ENCODE measurements around the gene PSIP1. TPM values are rescaled to one million over a fixed set of nuclear protein-coding genes. Genes with fewer than 3 reads are reported as not detected.
"Not testable (repeated sequence)": the region's sequence is repeated elsewhere in the genome, so short reads cannot be mapped to it uniquely, and the experiment has no call there.

The PSIP1 gene
- total RNA-seq, result 183 TPM

GRCh38 chr9:15510789-15511575 is at the start of gene PSIP1:
Gene PSIP1 (minus strand): TSS chr9:15510970. CDS start chr9:15510188, 782 bp downstream.
- no peak for FAIRE-seq
- DNase-seq (ENCODE audit: low spot score in 2 of 2), result peak; percentile 62 to 72

GRCh38 chr9:15553528-15553898 is 42.7 kb upstream of the PSIP1 start:
- FAIRE-seq (no peak), DNase-seq (ENCODE audit: low spot score in 2 of 2) (no peak)

- FAIRE-seq, result no peak
- peak; percentile 90 to 96 for DNase-seq (ENCODE audit: low spot score in 2 of 2)
Observed at GRCh38 chr9:15552636-15553527, 42.1 kb upstream of the PSIP1 start, which contains the start of gene CCDC171. Gene CCDC171 (plus strand): TSS chr9:15553043. CDS start chr9:15564089, 11,046 bp downstream.

DNA sequence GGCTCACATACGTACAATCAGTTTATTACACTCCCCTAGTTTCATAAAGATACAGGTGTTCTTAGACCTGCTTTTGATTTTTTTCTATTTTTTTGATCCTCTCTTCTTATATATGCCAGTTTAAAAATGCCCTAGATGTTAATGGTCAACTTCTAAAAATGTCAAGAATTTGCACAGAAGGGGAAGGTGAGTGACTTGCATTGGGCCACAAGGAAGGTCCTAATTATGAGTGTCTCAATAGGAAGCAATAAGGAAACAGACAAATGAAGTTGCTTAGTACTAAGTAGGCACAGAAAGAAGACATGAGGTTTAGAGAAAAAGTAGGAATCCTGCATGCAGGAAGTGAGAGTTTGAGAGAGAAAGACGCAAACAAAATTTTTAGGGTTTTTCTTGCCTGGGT is 38.8 kb upstream of the PSIP1 start:
- no peak for FAIRE-seq
- no peak for DNase-seq (ENCODE audit: low spot score in 2 of 2)

DNA sequence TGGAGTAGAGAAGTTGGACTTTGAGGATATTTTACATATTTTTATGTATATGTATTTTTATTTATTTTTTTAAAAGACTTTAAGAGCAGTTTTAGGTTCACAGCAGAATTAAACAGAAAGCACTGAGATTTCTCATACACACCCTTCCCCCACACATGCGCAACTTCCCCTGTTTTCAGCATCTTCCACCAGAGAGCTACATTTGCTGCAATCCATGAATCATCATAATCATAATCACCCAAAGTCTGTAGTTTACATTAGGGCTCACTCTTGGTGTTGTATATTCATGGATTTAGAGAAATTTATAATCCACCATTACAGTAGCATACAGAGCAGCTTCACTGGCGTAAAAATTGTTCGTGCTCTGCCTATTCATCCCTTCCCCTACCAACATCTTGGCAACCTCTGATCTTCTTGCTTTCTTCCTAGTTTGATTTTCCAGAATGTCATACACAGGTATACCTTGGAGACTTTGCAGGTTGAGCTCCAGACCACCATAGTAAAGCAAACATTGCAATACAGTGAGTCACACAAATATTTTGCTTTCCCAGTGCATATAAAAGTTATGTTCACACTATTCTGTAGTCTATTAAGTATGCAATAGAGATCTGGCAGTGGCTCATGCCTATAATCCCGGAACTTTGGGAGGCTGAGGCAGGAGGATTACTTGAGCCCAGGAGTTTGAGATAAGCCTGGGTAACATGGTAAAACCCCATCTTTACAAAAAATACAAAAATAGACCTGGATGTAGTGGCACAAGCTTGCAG is 32.5 kb upstream of the PSIP1 start:
- DNase-seq (ENCODE audit: low spot score in 2 of 2) (no peak), FAIRE-seq (no peak)

DNA sequence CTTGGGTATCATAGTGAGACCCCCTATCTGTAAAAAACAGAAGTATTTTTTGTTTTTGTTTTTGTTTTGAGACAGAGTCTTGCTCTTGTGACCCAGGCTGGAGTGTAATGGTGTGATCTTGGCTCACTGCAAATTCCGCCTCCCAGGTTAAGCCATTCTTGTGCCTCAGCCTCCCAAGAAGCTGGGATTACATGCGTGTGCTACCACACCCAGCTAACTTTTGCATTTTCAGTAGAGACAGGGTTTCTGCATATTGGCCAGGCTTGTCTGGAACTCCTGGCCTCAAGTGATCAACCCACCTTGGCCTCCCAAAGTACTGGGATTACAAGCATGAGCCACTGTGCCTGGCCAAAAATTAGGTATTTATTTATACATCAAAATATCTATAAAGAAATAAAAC is 31.9 kb upstream of the PSIP1 start:
- no peak for FAIRE-seq
- DNase-seq (ENCODE audit: low spot score in 2 of 2), result no peak

DNA sequence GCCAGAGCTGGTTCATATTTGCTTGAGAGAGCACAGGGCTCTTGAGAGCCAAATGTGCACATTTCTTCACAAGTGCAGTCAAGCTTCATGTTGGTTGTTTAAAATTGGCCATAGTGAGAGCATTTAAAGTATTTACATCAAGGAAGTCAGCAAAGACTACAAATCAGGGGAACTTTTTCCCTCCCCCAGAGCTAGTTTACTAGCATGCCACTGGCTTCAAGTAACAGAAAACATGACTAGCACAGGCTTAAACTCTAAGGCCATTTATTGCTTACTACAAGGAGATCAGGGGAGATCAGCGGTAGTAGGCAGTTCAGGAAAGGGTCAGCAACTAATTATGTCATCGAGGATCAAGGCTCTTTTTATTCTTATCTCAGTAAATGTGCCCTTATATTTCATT is 31.1 kb upstream of the PSIP1 start:
- DNase-seq (ENCODE audit: low spot score in 2 of 2), result no peak
- FAIRE-seq, result no peak

- no peak for FAIRE-seq
- DNase-seq (ENCODE audit: low spot score in 2 of 2), result no peak
Observed at GRCh38 chr9:15531380-15531779, 20.6 kb upstream of the PSIP1 start.

DNA sequence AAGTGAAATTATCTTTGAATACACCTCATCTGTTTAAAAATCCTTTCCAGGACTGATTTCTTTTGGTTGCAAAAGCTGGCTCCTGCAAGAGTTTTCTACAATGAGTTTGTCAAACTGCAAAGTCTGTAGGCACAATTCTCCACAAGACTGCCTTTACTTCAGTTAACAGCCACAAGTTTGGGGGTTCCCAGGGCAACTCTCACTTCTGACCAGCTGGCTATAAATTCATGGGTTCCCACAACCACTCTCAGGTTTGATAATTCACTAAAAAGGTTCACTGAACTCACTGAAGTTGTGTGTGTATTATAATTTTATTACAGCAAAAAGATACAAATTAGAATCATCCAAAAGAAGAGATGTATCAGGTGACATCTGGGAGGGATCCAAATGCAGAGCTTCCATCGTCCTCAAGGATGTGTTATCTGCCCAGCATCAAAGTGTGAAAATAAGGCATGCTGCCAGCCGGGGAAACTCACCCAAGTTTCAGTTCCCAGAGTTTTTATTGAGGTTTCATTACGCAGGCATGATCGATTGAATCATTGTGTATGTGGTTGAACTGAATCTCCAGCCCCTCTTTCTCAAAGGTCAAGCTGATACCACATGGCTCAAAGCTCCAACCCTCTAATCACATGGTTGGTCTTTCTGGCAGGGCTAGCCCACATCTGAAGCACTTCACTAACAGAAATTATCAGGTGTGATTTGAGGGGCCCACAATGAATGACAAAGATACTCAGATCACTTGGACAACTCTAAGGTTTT is 19.0 kb upstream of the PSIP1 start:
- FAIRE-seq, result no peak

GRCh38 chr9:15527035-15527434 is 16.3 kb upstream of the PSIP1 start:
- not testable (repeated sequence) for FAIRE-seq; DNase-seq (ENCODE audit: low spot score in 2 of 2)

More for the DNA sequence above, 19.0 kb upstream of the PSIP1 start:
- DNase-seq (ENCODE audit: low spot score in 2 of 2), result no peak

DNA sequence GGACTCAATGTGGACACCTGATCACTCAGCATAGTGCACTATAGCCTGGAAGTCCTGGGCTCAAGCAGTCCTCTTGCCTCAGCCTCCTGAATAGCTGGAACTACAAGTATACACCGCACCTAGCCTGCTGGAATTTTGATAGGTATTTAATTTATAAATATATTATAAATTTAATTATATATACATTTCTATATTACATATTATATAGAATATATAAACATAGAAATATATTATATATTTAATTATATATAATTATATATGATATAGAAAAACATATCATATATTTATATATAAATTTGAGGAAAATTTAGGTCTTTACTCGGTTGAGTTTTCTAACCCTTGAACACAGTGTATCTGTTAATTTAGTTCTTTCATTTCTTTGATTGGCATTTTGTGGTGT is 15.2 kb upstream of the PSIP1 start:
- peak; percentile 59 for FAIRE-seq
- DNase-seq (ENCODE audit: low spot score in 2 of 2), result no peak

GRCh38 chr9:15524845-15525455 is 14.2 kb upstream of the PSIP1 start:
- DNase-seq (ENCODE audit: low spot score in 2 of 2) (no peak), FAIRE-seq (no peak)

DNA sequence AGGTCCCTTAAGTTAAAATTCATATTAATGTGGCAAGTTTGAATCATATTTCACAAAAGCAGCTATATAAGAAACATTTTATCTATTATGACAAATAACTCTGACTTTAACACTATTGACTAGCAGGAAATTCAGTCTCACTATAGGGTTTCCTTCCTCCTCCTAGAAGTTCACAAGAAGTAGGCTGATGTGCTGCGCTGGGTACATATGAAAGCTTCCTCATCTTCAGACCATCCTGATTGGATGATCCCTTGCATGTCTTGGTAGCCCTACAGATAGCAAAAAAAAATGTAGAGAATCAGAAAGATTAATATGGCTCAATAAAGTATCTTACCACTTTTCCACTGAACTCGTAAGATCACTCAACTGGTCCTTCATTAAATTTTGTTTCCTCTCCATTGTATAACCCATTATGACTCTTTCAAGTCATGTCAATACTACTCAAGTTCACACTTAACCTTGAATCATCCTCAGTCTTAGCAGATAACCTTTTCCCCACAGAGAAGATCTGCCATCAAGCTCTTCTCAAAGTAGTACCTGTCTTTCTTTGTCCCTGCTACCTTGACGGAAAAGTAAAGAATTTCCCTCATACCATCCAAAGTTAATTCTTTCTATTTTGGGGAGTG is 11.5 kb upstream of the PSIP1 start:
- FAIRE-seq, result no peak
- DNase-seq (ENCODE audit: low spot score in 2 of 2), result no peak

GRCh38 chr9:15521254-15521653 is 10.5 kb upstream of the PSIP1 start:
- no peak for FAIRE-seq
- no peak for DNase-seq (ENCODE audit: low spot score in 2 of 2)

GRCh38 chr9:15519831-15520230 is 9.1 kb upstream of the PSIP1 start:
- DNase-seq (ENCODE audit: low spot score in 2 of 2), result no peak
- FAIRE-seq, result no peak

DNA sequence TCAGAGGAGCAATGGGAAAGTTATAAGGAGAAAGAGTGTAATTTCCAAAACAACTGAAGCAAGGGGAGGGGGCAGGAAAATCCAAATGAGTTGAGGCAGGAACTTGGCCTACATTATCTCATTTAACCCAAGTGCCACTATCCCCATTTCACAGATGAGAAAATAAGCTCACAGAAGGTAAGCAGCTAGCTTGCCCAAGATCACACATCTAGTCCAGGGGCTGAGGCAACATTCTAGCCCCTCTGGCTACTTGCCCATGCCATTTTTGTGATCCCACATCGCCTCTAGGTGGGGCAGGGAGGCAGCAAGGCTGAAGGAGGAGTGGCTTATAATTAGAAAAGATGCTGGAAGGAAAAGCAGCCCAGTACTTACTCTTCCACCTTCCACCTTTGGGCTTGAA is 2.6 kb upstream of the PSIP1 start:
- DNase-seq (ENCODE audit: low spot score in 2 of 2) (no peak), FAIRE-seq (no peak)

- FAIRE-seq, result no peak
- no peak for DNase-seq (ENCODE audit: low spot score in 2 of 2)
Observed at GRCh38 chr9:15512889-15513288, 2.1 kb upstream of the PSIP1 start.

GRCh38 chr9:15512204-15512603 is 1.4 kb upstream of the PSIP1 start:
- FAIRE-seq (no peak), DNase-seq (ENCODE audit: low spot score in 2 of 2) (no peak)
